Subcutaneous adipose tissue (tissue), 4 donors: ENCODE results near the gene SH3GLB2. TPM values are rescaled to one million over a fixed set of nuclear protein-coding genes. Genes with fewer than 3 reads are reported as not detected.

Experiments used
- CTCF ChIP-seq: fragments of 450-650 bp; IDR thresholded peaks from one replicate; pipeline ENCODE4 v1.5.1; 2016; ENCODE audit warnings: low read depth, mild to moderate bottlenecking, control low read depth, antibody characterized with exemption, moderate library complexity
- total RNA-seq, 4 donors: library from RNA; depleted of rRNA; stranded (reverse); fragments of >200 nt; gene quantifications; one replicate each; pipeline ENCODE4 v1.1.0, GENCODE V29; 2016

Gene SH3GLB2
- total RNA-seq, 4 donors from 2014 or later, result 24.8 to 74.8 (median 52.5) TPM

DNA sequence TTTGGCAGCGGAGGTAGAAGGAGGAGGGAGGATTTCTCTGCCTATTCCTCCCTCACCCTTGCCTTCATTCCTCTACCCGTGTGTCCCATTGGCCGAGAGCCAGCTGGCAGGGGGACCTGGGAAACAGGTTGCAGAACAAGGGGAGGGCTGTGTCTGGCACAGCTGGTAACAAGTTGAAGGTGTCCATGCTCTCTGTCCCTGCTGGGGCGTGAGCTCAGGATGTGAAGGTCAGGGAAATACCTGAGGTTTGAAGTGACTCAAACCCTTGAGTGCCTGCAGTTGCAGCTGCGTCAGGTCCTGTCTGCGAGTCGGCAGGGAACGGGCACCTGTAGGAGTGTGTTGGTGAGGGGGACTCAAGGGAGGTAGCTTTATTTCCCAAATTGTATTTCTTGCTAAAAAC lies 24.5 kb upstream of the SH3GLB2 start:
- no peak for TF ChIP-seq CTCF

DNA sequence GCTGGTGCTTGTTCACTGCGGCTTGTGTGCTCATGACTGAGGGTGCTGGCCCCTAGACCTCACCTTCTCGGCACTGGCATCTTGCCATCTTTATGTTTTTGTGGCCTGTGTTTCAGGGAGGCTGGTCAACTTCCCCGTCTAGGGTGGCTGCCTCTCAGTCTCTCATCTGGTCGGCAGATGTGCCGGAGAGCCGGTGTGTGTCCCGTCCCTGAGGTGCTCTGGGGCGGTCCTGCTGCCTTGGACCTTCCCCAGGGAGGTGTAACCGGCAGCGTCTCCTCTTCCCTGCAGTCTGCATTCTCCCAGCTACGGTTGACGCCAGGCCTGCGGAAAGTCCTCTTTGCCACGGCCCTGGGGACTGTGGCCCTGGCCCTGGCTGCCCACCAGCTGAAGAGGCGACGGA lies 13.9 kb upstream of the SH3GLB2 start:
- TF ChIP-seq CTCF, result no peak

- no peak for TF ChIP-seq CTCF
Measured at GRCh38 chr9:129040113-129040643, 12.0 kb upstream of the SH3GLB2 start.

GRCh38 chr9:129038109-129038852 lies 10.2 kb upstream of the SH3GLB2 start:
- no peak for TF ChIP-seq CTCF

- no peak for TF ChIP-seq CTCF
Measured at GRCh38 chr9:129037767-129038098, 9.6 kb upstream of the SH3GLB2 start.

DNA sequence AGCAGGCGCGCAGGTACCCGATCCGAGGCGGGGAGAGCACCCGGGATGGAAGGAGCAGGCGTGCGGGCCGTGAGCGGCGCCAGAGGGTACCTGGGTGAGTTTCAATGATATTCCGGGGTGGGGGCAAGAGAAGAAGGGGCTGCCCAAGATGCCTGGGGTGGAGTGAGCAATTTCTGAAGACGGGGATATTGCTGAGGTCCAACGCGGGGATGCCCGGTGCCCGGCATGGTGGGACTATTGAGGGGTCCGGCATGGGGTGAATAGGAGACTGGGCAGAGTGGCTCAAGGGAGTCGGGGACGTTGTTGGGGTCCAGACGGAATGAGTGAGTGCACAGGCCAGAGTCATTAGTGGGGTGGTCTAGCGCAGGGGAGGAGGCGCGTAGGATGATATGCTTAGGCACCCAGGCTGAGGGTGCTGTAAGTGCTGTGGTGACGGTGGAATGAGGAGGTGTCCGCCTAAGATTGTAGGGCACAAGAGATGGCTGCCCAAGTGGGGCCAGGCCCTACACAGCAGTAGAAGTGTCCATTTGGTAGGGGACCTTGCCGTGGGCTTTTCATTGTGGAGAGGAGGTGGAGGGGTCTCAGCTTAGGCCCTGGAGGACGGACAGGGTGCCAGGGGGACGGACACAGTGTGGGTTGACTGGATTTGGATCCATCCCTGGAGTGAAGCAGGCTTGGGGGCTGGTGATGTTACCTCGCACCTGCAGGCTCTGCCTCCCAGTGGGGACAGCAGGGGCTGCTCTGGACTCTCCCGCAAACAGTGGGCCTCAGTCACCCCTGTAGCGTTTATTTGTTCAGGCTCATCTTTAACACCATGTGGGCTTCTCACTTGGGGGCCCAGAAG lies 9.0 kb upstream of the SH3GLB2 start:
- TF ChIP-seq CTCF, result no peak

DNA sequence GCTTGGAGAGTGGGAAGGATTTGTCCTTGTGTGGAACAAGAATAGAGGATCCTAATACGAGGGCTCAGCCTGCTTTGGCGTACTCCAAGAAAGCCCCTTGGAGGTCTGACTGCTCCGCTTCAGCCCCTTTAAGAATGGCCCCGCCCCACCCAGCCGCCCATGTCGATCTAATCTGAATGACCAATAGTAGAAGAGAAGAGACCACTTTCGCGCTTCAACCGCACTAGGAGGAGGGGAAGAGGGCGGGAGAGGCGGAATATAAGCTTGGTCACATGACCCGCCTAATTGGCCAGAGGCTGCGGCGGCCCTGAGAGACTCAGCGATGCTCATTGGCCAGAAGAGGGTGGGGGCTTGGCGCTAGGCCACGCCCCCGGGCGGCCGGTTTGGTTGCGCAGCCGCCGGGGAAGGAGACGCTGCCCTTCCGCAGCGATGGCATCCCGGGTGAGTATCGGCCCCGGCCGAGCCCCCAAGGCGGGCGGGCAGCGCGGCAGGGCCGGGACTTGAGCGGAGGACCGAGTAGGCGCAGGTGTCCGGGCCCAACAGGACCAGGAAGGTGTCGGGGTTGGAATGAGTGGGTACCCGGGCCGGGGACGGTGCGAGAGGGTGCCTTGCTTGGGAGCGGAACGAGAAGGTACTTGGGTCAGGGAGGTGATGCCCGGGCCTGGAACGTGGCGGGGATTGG lies 8.3 kb upstream of the SH3GLB2 start, which contains the start of gene MIGA2:
Gene MIGA2 (plus strand): TSS at position 386 of the 682 bp plus-strand sequence. CDS start 3,969 bp downstream, outside the sequence.
- no peak for TF ChIP-seq CTCF
